T-helper 2 cell (primary cell): Measurements from ENCODE around the gene KYNU.
"Not testable (repeated sequence)": the region's sequence is repeated elsewhere in the genome, so short reads cannot be mapped to it uniquely, and the experiment has no call there.

Source experiments
- DNase-seq, 5 experiments: peaks; one replicate each; pipeline versions ENCODE4 v3.0.0 to v3.0.0-alpha.2; 2012 to 2022

KYNU gene

DNA sequence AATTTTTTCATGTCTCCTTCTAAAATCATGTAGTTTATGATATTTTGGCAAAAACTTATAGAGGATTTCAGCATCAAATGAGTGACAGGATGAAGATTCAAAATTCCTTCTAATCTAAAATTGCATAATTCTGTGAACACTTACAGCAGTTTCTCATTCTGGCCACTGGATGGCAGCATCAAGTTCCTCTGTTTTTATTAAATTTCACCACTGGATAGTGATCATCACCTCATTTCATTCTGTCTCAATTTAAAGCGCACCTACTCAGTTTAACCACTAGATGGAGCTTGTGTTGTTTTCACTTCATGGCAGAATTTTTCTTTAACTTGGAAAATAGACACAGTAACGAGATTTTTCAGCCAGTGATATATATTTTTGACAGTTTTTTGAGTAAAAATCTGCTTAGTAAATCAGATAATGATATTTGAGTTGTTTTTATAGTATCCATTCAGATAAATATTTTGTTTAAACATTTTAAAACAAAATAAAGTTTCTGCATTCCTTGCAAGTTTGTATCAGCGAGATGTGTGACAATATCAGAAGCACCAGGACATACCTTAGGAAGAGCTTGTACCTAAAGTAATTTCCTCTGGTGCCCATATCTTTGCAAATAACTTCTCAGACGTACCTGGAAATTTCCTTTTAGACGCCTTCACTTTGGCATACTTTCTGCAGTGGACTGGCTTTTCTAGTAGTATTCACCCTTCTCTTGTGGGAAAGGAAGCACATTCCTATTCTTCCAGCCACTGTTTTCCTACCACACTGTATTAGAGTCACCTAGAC lies 157.0 kb downstream of the KYNU start:
- peak in 4 of 5 experiments; percentile 21 to 82 (median 50) for DNase-seq

DNA sequence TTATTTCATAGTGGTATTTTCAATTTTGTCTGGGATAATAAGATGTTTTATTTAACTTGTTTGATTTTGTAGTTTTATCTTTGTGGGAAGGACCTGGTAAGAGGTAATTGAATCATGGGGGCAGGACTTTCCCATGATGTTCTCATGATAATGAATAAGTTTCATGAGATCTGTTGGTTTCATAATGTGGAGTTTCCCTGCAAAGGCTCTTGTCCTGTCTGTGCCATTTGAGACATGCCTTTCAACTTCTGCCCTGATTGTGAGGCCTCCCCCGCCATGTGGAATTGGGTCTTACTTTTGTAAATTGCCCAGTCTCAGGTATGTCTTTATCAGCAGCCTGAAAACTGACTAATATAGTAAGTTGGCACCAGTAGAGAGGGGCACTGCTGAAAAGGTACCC lies 174.0 kb downstream of the KYNU start:
- DNase-seq: no peak

DNA sequence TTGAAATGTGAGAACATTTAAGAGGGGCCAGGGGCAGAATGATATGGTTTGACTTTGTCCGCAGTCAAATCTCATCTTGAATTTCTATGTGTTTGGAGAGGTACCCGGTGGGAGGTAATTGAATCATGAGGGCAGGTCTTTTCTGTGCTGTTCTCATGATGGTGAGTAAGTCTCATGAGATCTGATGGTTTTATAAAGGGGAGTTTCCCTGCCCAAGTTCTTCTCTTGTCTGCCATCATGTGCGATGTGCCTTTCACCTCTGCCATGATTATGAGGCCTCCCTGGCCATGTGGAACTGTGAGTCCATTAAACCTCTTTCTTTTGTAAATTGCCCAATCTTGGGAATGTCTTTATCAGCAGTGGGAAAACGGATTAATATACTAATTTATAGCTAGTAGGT lies 176.0 kb downstream of the KYNU start:
- DNase-seq: not testable (repeated sequence)

DNA sequence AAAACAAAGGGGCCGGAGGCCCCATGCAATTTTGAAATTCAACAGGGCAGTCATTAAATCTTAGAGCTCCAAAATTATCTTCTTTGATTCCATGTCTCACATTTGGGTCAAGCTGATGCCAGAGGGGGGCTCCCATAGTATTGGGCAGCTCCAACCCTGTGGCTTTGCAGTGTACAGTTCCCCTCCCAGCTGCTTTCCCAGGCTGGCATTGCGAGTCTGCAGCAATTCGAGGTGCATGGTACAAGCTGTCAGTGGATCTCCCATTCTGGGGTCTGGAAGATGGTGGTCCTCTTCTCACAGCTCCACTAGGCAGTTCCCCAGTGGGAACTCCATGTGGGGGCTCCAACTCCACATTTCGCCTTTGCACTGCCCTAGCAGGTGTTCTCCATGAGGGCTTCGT lies 179.1 kb downstream of the KYNU start:
- DNase-seq: no peak

GRCh38 chr2:143058851-143059250 lies 181.4 kb downstream of the KYNU start:
- DNase-seq: no peak

GRCh38 chr2:143063612-143064200 lies 186.2 kb downstream of the KYNU start:
- no peak for DNase-seq

- no peak for DNase-seq
Observed at GRCh38 chr2:143068094-143068493, 190.6 kb downstream of the KYNU start.

DNA sequence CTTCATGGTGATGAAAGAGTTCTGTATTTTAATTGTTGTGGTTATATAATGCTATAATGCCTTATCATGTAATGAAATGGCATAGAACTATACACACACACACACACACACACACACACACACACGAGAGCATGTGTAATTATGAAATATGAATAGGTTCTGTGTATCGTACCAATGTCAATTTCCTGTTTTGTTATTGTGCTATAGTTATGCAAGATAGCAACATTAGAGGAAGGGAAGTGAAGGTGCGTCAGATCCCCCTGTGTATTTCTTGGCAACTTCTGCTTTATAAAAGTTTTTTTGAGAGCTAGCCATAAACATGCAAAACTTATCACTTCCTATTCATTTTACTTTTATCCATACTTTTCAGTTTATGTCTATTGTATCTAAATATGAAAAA lies 191.0 kb downstream of the KYNU start:
- no peak for DNase-seq

- no peak for DNase-seq
Observed at GRCh38 chr2:143070704-143071103, 193.2 kb downstream of the KYNU start.

- DNase-seq: no peak
Observed at GRCh38 chr2:143071185-143071876, 193.9 kb downstream of the KYNU start.

- not testable (repeated sequence) for DNase-seq
Observed at GRCh38 chr2:143074913-143075312, 197.4 kb downstream of the KYNU start.

DNA sequence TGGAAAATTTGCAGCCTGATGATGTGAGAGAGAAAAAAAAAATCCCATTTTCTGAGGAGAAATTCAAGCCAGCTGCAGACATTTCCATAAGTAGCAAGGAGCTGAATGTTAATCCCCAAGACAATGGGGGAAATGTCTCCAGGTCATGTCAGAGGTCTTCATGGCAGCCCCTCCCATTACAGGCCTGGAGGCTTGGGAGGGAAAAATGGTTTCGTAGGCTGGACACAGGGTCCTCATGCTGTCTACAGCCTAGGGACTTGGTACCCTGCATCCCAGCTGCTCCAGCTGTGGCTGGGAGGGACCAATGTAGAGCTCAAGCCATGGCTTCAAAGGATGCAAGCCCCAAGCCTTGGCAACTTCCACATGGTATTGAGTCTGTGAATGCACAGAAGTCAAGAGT lies 198.2 kb downstream of the KYNU start:
- DNase-seq: no peak

GRCh38 chr2:143078104-143078503 lies 200.6 kb downstream of the KYNU start:
- DNase-seq: no peak

GRCh38 chr2:143081616-143082015 lies 204.2 kb downstream of the KYNU start:
- no peak for DNase-seq

- peak in 1 of 5 experiments; percentile 71 for DNase-seq
Observed at GRCh38 chr2:143083636-143084035, 206.2 kb downstream of the KYNU start.

DNA sequence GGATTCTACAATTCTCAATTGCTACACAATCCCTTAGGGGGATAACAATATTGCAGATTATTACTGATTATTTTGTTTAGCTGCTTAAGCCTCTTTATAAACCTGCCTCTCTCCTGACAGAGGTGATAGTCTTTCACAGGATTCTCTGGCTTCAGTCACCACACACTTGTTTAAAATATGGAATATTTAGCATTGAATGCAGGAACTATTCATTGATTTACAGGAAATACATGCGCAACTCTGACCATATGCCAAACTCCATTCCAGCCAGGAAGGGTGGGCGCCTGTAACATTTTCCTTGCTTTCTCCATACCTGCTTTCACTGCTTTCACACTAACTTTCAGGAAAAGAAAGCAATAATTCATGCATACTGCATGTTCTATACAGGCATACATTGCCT lies 207.0 kb downstream of the KYNU start:
- DNase-seq: no peak

DNA sequence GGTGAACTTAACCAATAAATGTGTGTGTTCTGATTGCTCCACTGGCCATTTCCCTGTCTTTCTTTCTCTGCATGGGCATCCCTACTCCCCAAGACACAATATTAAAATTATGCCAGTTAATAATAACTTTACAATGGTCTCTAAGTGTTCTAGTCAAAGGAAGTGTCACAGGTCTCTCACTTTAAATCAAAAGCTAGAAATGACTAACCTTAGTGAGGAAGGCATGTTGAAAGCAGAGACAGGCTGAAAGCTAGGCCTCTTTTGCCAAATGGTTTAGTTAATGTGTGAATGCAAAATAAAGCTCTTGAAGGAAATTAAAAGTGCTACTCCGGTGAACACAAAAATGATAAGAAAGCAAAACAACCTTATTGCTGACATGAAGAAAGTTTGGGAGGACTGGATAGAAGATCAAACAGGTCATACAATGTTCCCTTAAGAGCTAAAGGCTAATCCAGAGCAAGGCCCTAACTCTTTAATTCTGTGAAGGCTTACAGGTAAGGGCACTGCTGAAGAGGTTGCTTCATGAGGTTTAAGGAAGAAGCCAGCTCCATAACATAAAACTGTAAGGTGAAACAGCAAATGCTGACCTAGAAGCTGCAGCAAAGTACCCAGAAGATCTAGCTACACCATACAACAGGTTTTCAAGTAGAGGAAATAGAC lies 207.8 kb downstream of the KYNU start:
- peak in 1 of 5 experiments; percentile 78 for DNase-seq

DNA sequence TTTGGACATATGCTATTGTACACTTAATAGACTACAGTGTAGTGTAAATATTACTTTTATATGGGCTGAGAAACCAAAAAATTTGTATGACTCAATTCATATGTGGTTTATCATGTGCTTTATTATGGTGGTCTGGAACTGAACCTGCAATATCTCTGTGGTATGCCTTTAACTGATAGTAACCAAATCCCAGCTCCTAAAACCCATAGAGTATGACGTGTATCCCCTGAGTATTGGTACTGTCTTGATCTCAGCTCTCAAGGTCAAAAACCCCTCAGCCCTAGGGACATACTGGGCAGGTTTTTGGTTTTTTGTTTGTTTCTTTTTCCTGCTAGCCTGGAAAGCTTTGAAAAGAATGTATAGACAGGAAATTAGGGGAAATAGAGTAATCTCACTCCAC lies 209.6 kb downstream of the KYNU start:
- DNase-seq: peak in 1 of 5 experiments; percentile 67

- no peak for DNase-seq
Observed at GRCh38 chr2:143088388-143088787, 210.9 kb downstream of the KYNU start.

DNA sequence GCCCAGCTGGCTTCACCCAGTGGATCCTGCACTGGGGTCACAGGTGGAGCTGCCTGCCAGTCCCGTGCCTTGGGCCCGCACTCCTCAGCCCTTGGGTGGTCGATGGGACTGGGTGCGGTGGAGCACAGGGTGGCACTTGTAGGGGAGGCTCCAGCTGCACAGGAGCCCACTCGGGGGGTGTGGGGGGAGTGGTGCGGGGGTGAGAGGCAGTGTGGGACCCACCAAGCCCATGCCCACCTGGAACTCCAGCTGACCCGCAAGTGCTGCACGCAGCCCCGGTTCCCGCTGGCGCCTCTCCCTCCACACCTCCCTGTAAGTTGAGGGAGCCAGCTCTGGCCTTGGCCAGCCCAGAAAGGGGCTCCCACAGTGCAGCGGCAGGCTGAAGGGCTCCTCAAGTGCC lies 212.1 kb downstream of the KYNU start:
- not testable (repeated sequence) for DNase-seq
